Muscle layer of duodenum (tissue), 2 donors: ENCODE results near the gene IP6K3.

Experiments used
- H3K27ac ChIP-seq: one replicate; pipeline ENCODE4 v1.7.0; 2013; ENCODE audit warnings: mild to moderate bottlenecking, low read length
- H3K27me3 ChIP-seq: one replicate; pipeline ENCODE4 v1.7.0; 2013; ENCODE audit warnings: low read depth, mild to moderate bottlenecking, control low read depth, low read length
- H3K36me3 ChIP-seq, 2 donors: one replicate each; pipeline ENCODE4 v1.7.0; 2013; ENCODE audit warnings: low read length in 2 of 2, control low read depth in 1 of 2, mild to moderate bottlenecking in 1 of 2; ENCODE audit not compliant: insufficient read depth in 2 of 2, control insufficient read depth in 1 of 2
- H3K4me1 ChIP-seq, 2 donors: one replicate each; pipeline ENCODE4 v1.7.0; 2013; ENCODE audit warnings: low read length in 2 of 2, mild to moderate bottlenecking in 2 of 2, control low read depth in 1 of 2, moderate library complexity in 1 of 2; ENCODE audit not compliant: insufficient read depth in 2 of 2, control insufficient read depth in 1 of 2
- H3K4me3 ChIP-seq, 2 donors: one replicate each; pipeline ENCODE4 v1.7.0; 2013; ENCODE audit warnings: low read length in 2 of 2, low read depth in 1 of 2, mild to moderate bottlenecking in 1 of 2
- H3K9me3 ChIP-seq, 2 donors: one replicate each; pipeline ENCODE4 v1.7.0; 2013; ENCODE audit warnings: low read length in 2 of 2, control low read depth in 1 of 2, mild to moderate bottlenecking in 1 of 2; ENCODE audit not compliant: control insufficient read depth in 1 of 2
- donor health status: healthy.

The IP6K3 gene

GRCh38 chr6:33776764-33777163, 30.1 kb upstream of the IP6K3 start:
- Histone ChIP-seq H3K27me3 (no peaks in the 10 kb centered on the region), H3K9me3 (no peaks in the 10 kb centered on the region), H3K27ac (no peak overlapping the region), H3K4me3 (no peak overlapping the region), H3K4me1 (peaks cover 7 to 18% of the 10 kb centered on the region in 2 donors), H3K36me3 (peaks cover 78 to 87% of the 10 kb centered on the region in 2 donors)

- peaks cover 78 to 82% of the 10 kb centered on the region in 2 donors for H3K36me3 ChIP-seq
- H3K27ac ChIP-seq = no peak overlapping the region
- no peaks in the 10 kb centered on the region for H3K9me3 ChIP-seq
- H3K4me3 ChIP-seq = no peak overlapping the region
- no peaks in the 10 kb centered on the region for H3K27me3 ChIP-seq
- peaks cover 8 to 18% of the 10 kb centered on the region in 2 donors for H3K4me1 ChIP-seq
Observed at GRCh38 chr6:33776186-33776585, 29.5 kb upstream of the IP6K3 start.

GRCh38 chr6:33774774-33775173, 28.1 kb upstream of the IP6K3 start:
- no peak overlapping the region for H3K27ac ChIP-seq
- H3K4me3 ChIP-seq = no peak overlapping the region
- H3K4me1 ChIP-seq = peaks cover 10 to 26% of the 10 kb centered on the region in 2 donors
- peaks cover 66 to 71% of the 10 kb centered on the region in 2 donors for H3K36me3 ChIP-seq
- no peaks in the 10 kb centered on the region for H3K9me3 ChIP-seq
- no peaks in the 10 kb centered on the region for H3K27me3 ChIP-seq

- Histone ChIP-seq H3K27me3 (no peaks in the 10 kb centered on the region), H3K4me1 (peaks cover 12 to 27% of the 10 kb centered on the region in 2 donors), H3K36me3 (peaks cover 48 to 54% of the 10 kb centered on the region in 2 donors), H3K9me3 (no peaks in the 10 kb centered on the region), H3K4me3 (no peak overlapping the region), H3K27ac (no peak overlapping the region)
Observed at GRCh38 chr6:33772902-33773472, 26.3 kb upstream of the IP6K3 start.

GRCh38 chr6:33772082-33772830, 25.6 kb upstream of the IP6K3 start:
- H3K27ac ChIP-seq = peak overlapping the region; percentile 8
- peaks cover 12 to 27% of the 10 kb centered on the region in 2 donors for H3K4me1 ChIP-seq
- H3K9me3 ChIP-seq = no peaks in the 10 kb centered on the region
- peak overlapping the region in 1 of 2 donors; percentile 26 for H3K4me3 ChIP-seq
- H3K27me3 ChIP-seq = no peaks in the 10 kb centered on the region
- peaks cover 41 to 46% of the 10 kb centered on the region in 2 donors for H3K36me3 ChIP-seq

- Histone ChIP-seq H3K27ac (peak overlapping the region; percentile 77), H3K4me1 (peaks cover 12 to 27% of the 10 kb centered on the region in 2 donors), H3K9me3 (no peaks in the 10 kb centered on the region), H3K27me3 (no peaks in the 10 kb centered on the region), H3K36me3 (peaks cover 32 to 38% of the 10 kb centered on the region in 2 donors), H3K4me3 (peak overlapping the region in 1 of 2 donors; percentile 26)
Observed at GRCh38 chr6:33771146-33772081, 24.7 kb upstream of the IP6K3 start.

DNA sequence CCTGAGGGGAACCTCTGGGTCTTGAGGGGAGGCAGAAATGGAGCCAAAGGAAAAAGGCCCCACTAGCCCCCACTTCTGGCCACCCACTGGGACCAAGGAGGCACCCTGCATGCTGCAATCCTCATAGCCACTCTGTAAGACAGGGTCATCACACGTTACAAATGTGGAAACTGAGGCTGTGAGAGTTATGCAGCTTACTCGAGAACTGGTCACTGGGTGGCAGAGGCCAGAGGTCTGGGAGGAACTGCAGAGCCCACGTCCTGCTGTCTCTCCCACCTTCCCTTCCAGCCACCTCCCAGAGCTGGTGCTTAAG, 24.1 kb upstream of the IP6K3 start:
- peak overlapping the region; percentile 77 for H3K27ac ChIP-seq
- peaks cover 12 to 27% of the 10 kb centered on the region in 2 donors for H3K4me1 ChIP-seq
- peaks cover 26 to 32% of the 10 kb centered on the region in 2 donors for H3K36me3 ChIP-seq
- no peaks in the 10 kb centered on the region for H3K9me3 ChIP-seq
- no peak overlapping the region for H3K4me3 ChIP-seq
- H3K27me3 ChIP-seq = no peaks in the 10 kb centered on the region

DNA sequence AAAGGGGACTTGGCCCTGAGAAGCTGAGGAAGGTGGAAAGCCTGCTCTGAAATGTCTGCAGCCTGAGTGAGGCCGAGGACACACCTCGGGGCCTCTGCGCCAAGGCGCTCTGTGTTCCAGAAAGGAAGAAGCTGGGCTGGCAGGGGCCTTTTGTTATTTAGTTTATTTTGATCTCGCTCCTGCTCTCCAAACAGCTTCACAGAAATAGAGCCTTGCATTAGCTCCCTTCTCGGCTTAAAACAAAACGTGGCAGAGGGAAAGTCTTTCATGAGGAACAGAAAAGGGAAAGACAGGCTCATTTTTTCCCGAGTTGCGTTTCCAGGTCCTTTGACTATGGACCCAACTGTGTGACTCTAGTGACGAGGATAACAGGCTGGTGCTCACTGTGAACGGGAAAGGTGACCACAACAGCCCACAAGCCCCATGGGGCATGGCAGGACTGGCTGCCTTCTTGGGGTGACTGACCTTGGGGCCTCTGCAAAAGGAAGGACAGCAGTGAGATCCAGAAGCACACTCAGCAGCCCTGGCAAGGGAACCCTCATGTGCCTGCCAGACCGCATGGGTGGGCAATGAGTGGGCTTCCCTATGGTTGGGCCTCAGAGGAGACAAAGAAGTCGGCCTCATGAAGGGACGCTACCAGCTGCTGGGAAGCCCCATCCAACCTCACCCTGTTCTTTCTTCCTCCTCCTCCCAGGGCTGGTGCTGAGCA, 23.6 kb upstream of the IP6K3 start:
- no peaks in the 10 kb centered on the region for H3K27me3 ChIP-seq
- peaks cover 21 to 27% of the 10 kb centered on the region in 2 donors for H3K36me3 ChIP-seq
- no peak overlapping the region for H3K4me3 ChIP-seq
- peaks cover 12 to 27% of the 10 kb centered on the region in 2 donors for H3K4me1 ChIP-seq
- no peaks in the 10 kb centered on the region for H3K9me3 ChIP-seq
- H3K27ac ChIP-seq = peak overlapping the region; percentile 77

- no peak overlapping the region for H3K27ac ChIP-seq
- H3K4me3 ChIP-seq = no peak overlapping the region
Observed at GRCh38 chr6:33769248-33769821, 22.6 kb upstream of the IP6K3 start.

DNA sequence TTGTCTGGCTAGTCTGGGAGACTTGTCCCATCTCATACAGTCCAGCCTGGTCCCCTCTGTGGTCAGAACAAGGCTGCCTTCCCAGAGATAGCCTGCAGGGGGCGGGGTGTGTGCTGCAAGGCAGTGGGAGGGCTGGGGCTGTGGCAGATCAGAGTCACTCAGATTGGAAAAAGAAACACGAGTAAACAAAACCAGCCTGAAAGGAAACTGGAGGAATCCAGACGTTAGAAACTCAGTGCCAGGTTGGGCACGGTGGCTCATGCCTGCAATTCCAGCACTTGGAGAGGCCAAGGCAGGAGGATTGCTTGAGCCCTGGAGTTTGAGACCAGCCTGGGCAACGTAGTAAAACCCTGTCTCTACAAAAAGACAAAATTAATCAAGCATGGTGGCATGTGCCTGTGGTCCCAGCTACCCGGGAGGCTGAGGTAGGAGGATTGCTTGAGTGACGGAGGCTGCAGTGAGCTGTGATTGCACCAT, 22.0 kb upstream of the IP6K3 start:
- Histone ChIP-seq H3K27me3 (no peaks in the 10 kb centered on the region), H3K36me3 (peaks cover 13 to 18% of the 10 kb centered on the region in 2 donors), H3K27ac (no peak overlapping the region), H3K4me3 (no peak overlapping the region), H3K4me1 (peaks cover 12 to 27% of the 10 kb centered on the region in 2 donors), H3K9me3 (no peaks in the 10 kb centered on the region)

More at GRCh38 chr6:33769248-33769821, 22.6 kb upstream of the IP6K3 start:
- H3K27me3 ChIP-seq = no peaks in the 10 kb centered on the region
- no peaks in the 10 kb centered on the region for H3K9me3 ChIP-seq
- H3K4me1 ChIP-seq = peaks cover 12 to 27% of the 10 kb centered on the region in 2 donors
- peaks cover 13 to 18% of the 10 kb centered on the region in 2 donors for H3K36me3 ChIP-seq
